B cell (primary cell): ENCODE results near the gene CENPX. TPM values are rescaled to one million over a fixed set of nuclear protein-coding genes. Genes with fewer than 3 reads are reported as not detected.

ENCODE experiments used
- ATAC-seq: fragments of 200-7000 bp; cut with Tn5 transposase; one replicate; pipeline ENCODE4 v1.10.0; 2021; ENCODE audit warnings: low read depth, mild to moderate bottlenecking, moderate number of reproducible peaks, moderate library complexity
- CTCF ChIA-PET: fragments of 350-600 bp; sonication (Branson Sonifier 250); formaldehyde crosslinking; loops from one replicate; lab custom pipeline; 2021; ENCODE audit warnings: antibody characterized with exemption, inconsistent platforms; lab: Charles Lee
- POLR2A ChIA-PET: fragments of 350-600 bp; sonication (Branson Sonifier 250); formaldehyde crosslinking; loops from one replicate; lab custom pipeline; 2021; ENCODE audit warnings: antibody characterized with exemption; lab: Charles Lee
- DNase-seq: peaks from one replicate; pipeline ENCODE4 v3.0.0; 2013
- H2AFZ ChIP-seq: 2 replicates; pipeline ENCODE4 v1.6.1; 2012; ENCODE audit warnings: mild to moderate bottlenecking, low read depth, low read length; ENCODE audit not compliant: insufficient read depth, poor library complexity, severe bottlenecking
- H3K27ac ChIP-seq, 2 donors: 1 replicate in 1 of 2; 2 replicates in 1 of 2; pipeline ENCODE4 v1.5.1; 2012 to 2013; ENCODE audit warnings: low read length in 2 of 2, mild to moderate bottlenecking in 2 of 2, moderate library complexity in 1 of 2
- H3K27me3 ChIP-seq, 4 experiments: fragments of 200-600 bp in 1 of 4; sonication (generic) in 1 of 4; replicated peaks in 1 of 4; 1 replicate in 2 of 4; 2 replicates in 2 of 4; pipeline versions ENCODE4 v1.6.1 to v1.7.0; 2013 to 2016; ENCODE audit warnings: low read length in 3 of 4, mild to moderate bottlenecking in 2 of 4, mixed read lengths in 1 of 4, moderate library complexity in 1 of 4; ENCODE audit not compliant: insufficient read depth in 4 of 4, control insufficient read depth in 3 of 4; ENCODE audit errors: control extremely low read depth in 1 of 4
- H3K36me3 ChIP-seq, 2 experiments: replicated peaks in 1 of 2; 1 replicate in 1 of 2; 2 replicates in 1 of 2; pipeline versions ENCODE4 v1.6.1 to v1.7.1; 2013; ENCODE audit warnings: low read length in 1 of 2; ENCODE audit not compliant: insufficient read depth in 2 of 2, control insufficient read depth in 1 of 2; ENCODE audit errors: control extremely low read depth in 1 of 2, extremely low read depth in 1 of 2
- H3K4me1 ChIP-seq, 2 donors: fragments of 200-600 bp in 1 of 2; sonication (generic) in 1 of 2; 1 replicate in 1 of 2; 2 replicates in 1 of 2; pipeline versions ENCODE4 v1.5.1 to v1.6.1; 2013 to 2017; ENCODE audit warnings: low read length in 2 of 2; ENCODE audit not compliant: control insufficient read depth in 2 of 2, insufficient read depth in 2 of 2
- H3K4me2 ChIP-seq: replicated peaks from 2 replicates; pipeline ENCODE3; 2012; ENCODE audit warnings: mild to moderate bottlenecking, low read depth, low read length; ENCODE audit not compliant: poor library complexity, severe bottlenecking
- H3K4me3 ChIP-seq, 5 experiments: fragments of 200-600 bp in 1 of 5; sonication (generic) in 1 of 5; 1 replicate in 3 of 5; 2 replicates in 2 of 5; pipeline versions ENCODE4 v1.5.1 to v1.7.0; 2011 to 2016; ENCODE audit warnings: low read length in 4 of 5, mild to moderate bottlenecking in 4 of 5, low read depth in 2 of 5, control low read depth in 1 of 5, moderate library complexity in 1 of 5; ENCODE audit not compliant: insufficient read depth in 1 of 5; ENCODE audit errors: control extremely low read depth in 1 of 5, extremely low read depth in 1 of 5
- H3K79me2 ChIP-seq: fragments of 200-600 bp; sonication (generic); one replicate; pipeline ENCODE4 v1.6.0; 2016; ENCODE audit warnings: low read length; ENCODE audit not compliant: control insufficient read depth, insufficient read depth
- H3K9ac ChIP-seq: fragments of 200-600 bp; sonication (generic); 2 replicates; pipeline ENCODE4 v1.6.1; 2017; ENCODE audit warnings: mild to moderate bottlenecking, low read length, moderate library complexity
- H3K9me3 ChIP-seq, 3 donors: one replicate each; pipeline versions ENCODE4 v1.6.1 to v1.7.1; 2013; ENCODE audit warnings: low read length in 2 of 3; ENCODE audit not compliant: control insufficient read depth in 2 of 3, insufficient read depth in 1 of 3; ENCODE audit errors: control extremely low read depth in 1 of 3
- H4K20me1 ChIP-seq: 2 replicates; pipeline ENCODE4 v1.6.0; 2012; ENCODE audit warnings: mild to moderate bottlenecking, low read length; ENCODE audit not compliant: insufficient read depth, control insufficient read depth, poor library complexity, severe bottlenecking
- H3K27ac Mint-ChIP-seq: one replicate; pipeline ENCODE4 v1.8.0; 2021; ENCODE audit warnings: mixed read lengths
- H3K27me3 Mint-ChIP-seq: one replicate; pipeline ENCODE4 v1.8.0; 2021; ENCODE audit warnings: mixed read lengths
- H3K4me1 Mint-ChIP-seq: one replicate; pipeline ENCODE4 v1.8.0; 2021; ENCODE audit warnings: mixed read lengths
- H3K4me3 Mint-ChIP-seq: one replicate; pipeline ENCODE4 v1.8.0; 2021; ENCODE audit warnings: mixed read lengths
- H3K9me3 Mint-ChIP-seq: one replicate; pipeline ENCODE4 v1.8.0; 2022; ENCODE audit warnings: mixed read lengths; ENCODE audit not compliant: insufficient read depth
- CTCF ChIP-seq: fragments of 200-600 bp; IDR thresholded peaks from one replicate; pipeline ENCODE4 v1.8.0; 2022; ENCODE audit warnings: antibody characterized with exemption, mild to moderate bottlenecking
- EZH2 ChIP-seq: IDR thresholded peaks from 2 replicates; pipeline ENCODE4 v1.6.1; 2012; ENCODE audit warnings: borderline replicate concordance, low read depth, mild to moderate bottlenecking, moderate library complexity, low read length; ENCODE audit not compliant: insufficient read depth, poor library complexity, severe bottlenecking
- WGBS: methylation state at CpG from one replicate; pipeline ENCODE4 v1.1.5; 2013; ENCODE audit warnings: missing lambda C conversion rate; ENCODE audit not compliant: insufficient coverage; 5-methylcytosine and 5-hydroxymethylcytosine counted together
- intact Hi-C: fragments of 100-400 bp; cut with micrococcal nuclease; formaldehyde crosslinking; loops from one replicate; pipeline ENCODE4 v1.10.0; 2022
- polyA plus RNA-seq: library from polyadenylated mRNA; depleted of rRNA; stranded (reverse); fragments of >200 nt; gene quantifications from 2 replicates; pipeline ENCODE4 v1.2.3, GENCODE V29; 2012
- total RNA-seq, 2 donors: library from RNA; stranded (reverse); fragments of 120-200 nt in 1 of 2; gene quantifications; 1 replicate in 1 of 2; 2 replicates in 1 of 2; pipeline versions ENCODE4 v1.2.3 to v1.2.4, GENCODE V29; 2013 to 2022

Gene CENPX
- total and polyA plus RNA-seq, 2 donors (not counting 1 experiment from before 2014, with no cell fraction given), result 37.0 to 40.1 TPM

DNA sequence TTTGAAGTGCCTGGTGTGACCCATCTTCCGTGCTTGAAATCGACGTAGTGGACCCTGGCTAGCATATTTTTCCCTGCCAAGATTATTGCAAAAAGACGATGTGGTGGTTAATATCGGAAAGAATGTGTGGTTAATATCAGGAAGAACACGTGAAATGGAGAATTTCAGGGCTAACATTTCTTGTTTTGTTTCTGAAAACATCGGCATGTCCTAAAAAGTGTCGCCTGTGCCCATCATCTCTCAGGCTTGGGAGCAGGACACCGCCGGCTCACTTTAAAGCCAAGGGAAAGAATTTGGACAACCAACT is 15.2 kb upstream of the CENPX start:
- H3K4me3 Mint-ChIP-seq, result peak overlapping the region; percentile 90
- H3K4me1 Mint-ChIP-seq, result peaks cover 23% of the 10 kb centered on the region
- no peaks in the 10 kb centered on the region for H3K27me3 ChIP-seq
- CTCF ChIA-PET, result interaction anchor here (0.6 to 2.3 kb wide), 13 partner anchors 9 to 168 kb away, joined by 3 to 19 read pairs (median 4); partner anchors contain the start of genes ASPSCR1, CENPX and LRRC45
- DNase-seq, result no peak
- POLR2A ChIA-PET, result interaction anchor here (0.7 to 1.5 kb wide), 9 partner anchors 9 to 260 kb away, joined by 3 to 13 read pairs (median 4); partner anchors contain the start of genes ASPSCR1, CENPX, DUS1L and FASN
- no peak for TF ChIP-seq EZH2
- TF ChIP-seq CTCF, result no peak
- H3K4me3 ChIP-seq, result peak overlapping the region in 4 of 5 experiments; percentile 58 to 76 (median 72)
- ATAC-seq, result no peak
- H3K36me3 ChIP-seq, result no peaks in the 10 kb centered on the region
- H3K9me3 Mint-ChIP-seq, result no peaks in the 10 kb centered on the region
- peak overlapping the region in 1 of 2 donors; percentile 59 for H3K27ac ChIP-seq
- peaks cover 25% of the 10 kb centered on the region for H4K20me1 ChIP-seq
- H3K4me1 ChIP-seq, result peaks cover 18 to 19% of the 10 kb centered on the region in 2 donors
- H2AFZ ChIP-seq, result peak overlapping the region; percentile 73
- peaks cover 0 to 2% (median 0%) of the 10 kb centered on the region in 3 donors for H3K9me3 ChIP-seq
- H3K4me2 ChIP-seq, result peak overlapping the region; percentile 100
- peak overlapping the region; percentile 72 for H3K9ac ChIP-seq
- no peaks in the 10 kb centered on the region for H3K27me3 Mint-ChIP-seq
- peaks cover 14% of the 10 kb centered on the region for H3K79me2 ChIP-seq
- intact Hi-C loops, result loop anchor here (1.0 to 10.0 kb wide), 6 partner anchors 13 to 517 kb away; partner anchors contain the start of genes ASPSCR1, FASN, GPS1 and LRRC45
- peak overlapping the region; percentile 99 for H3K27ac Mint-ChIP-seq
- 4% methylated on average over 10 of the region's 10 CpGs for WGBS
